ENCODE results near the gene ASB7.

The ASB7 gene

GRCh38 chr15:100628746-100629145, 26.4 kb downstream of the ASB7 start:
- FAIRE-seq (no peak), DNase-seq (ENCODE audit: insufficient read length) (no peak)
- TF ChIP-seq TAF1 (IDR thresholded peaks at IDR 0.05; ENCODE audit: borderline replicate concordance, low read depth, low read length) (no peak), POLR2AphosphoS5 (IDR thresholded peaks at IDR 0.05; ENCODE audit: low read depth, low read length) (no peak), POLR2A (IDR thresholded peaks at IDR 0.05; ENCODE audit: low read depth, low read length) (no peak)

GRCh38 chr15:100631831-100632230, 29.4 kb downstream of the ASB7 start:
- DNase-seq (ENCODE audit: insufficient read length) (no peak), FAIRE-seq (no peak)
- TF ChIP-seq POLR2AphosphoS5 (IDR thresholded peaks at IDR 0.05; ENCODE audit: low read depth, low read length) = no peak
- TF ChIP-seq TAF1 (IDR thresholded peaks at IDR 0.05; ENCODE audit: borderline replicate concordance, low read depth, low read length) = no peak
- no peak for TF ChIP-seq POLR2A (IDR thresholded peaks at IDR 0.05; ENCODE audit: low read depth, low read length)

GRCh38 chr15:100633763-100634075, 31.3 kb downstream of the ASB7 start:
- DNase-seq (ENCODE audit: insufficient read length) (no peak), FAIRE-seq (no peak)
- no peak for TF ChIP-seq TAF1 (IDR thresholded peaks at IDR 0.05; ENCODE audit: borderline replicate concordance, low read depth, low read length)
- no peak for TF ChIP-seq POLR2AphosphoS5 (IDR thresholded peaks at IDR 0.05; ENCODE audit: low read depth, low read length)
- no peak for TF ChIP-seq POLR2A (IDR thresholded peaks at IDR 0.05; ENCODE audit: low read depth, low read length)

- no peak for FAIRE-seq
- TF ChIP-seq POLR2A (IDR thresholded peaks at IDR 0.05; ENCODE audit: low read depth, low read length) (no peak), TAF1 (IDR thresholded peaks at IDR 0.05; ENCODE audit: borderline replicate concordance, low read depth, low read length) (no peak), POLR2AphosphoS5 (IDR thresholded peaks at IDR 0.05; ENCODE audit: low read depth, low read length) (no peak)
- DNase-seq (ENCODE audit: insufficient read length) = no peak
Observed at GRCh38 chr15:100635406-100636071, 33.1 kb downstream of the ASB7 start.

- FAIRE-seq (no peak), DNase-seq (ENCODE audit: insufficient read length) (no peak)
- TF ChIP-seq POLR2A (IDR thresholded peaks at IDR 0.05; ENCODE audit: low read depth, low read length) = no peak
Observed at GRCh38 chr15:100638177-100638730, 35.9 kb downstream of the ASB7 start.

GRCh38 chr15:100642213-100642949, 40.0 kb downstream of the ASB7 start:
- no peak for TF ChIP-seq TAF1 (IDR thresholded peaks at IDR 0.05; ENCODE audit: borderline replicate concordance, low read depth, low read length)
- no peak for TF ChIP-seq POLR2A (IDR thresholded peaks at IDR 0.05; ENCODE audit: low read depth, low read length)
- TF ChIP-seq POLR2AphosphoS5 (IDR thresholded peaks at IDR 0.05; ENCODE audit: low read depth, low read length) = no peak
- no peak for FAIRE-seq

GRCh38 chr15:100642950-100643338, 40.6 kb downstream of the ASB7 start:
- TF ChIP-seq POLR2AphosphoS5 (IDR thresholded peaks at IDR 0.05; ENCODE audit: low read depth, low read length) = no peak
- TF ChIP-seq POLR2A (IDR thresholded peaks at IDR 0.05; ENCODE audit: low read depth, low read length) = no peak
- no peak for TF ChIP-seq TAF1 (IDR thresholded peaks at IDR 0.05; ENCODE audit: borderline replicate concordance, low read depth, low read length)
- FAIRE-seq (no peak), DNase-seq (ENCODE audit: insufficient read length) (no peak)

More at GRCh38 chr15:100642213-100642949, 40.0 kb downstream of the ASB7 start:
- DNase-seq (ENCODE audit: insufficient read length) = no peak

GRCh38 chr15:100645671-100646070, 43.3 kb downstream of the ASB7 start:
- FAIRE-seq (no peak), DNase-seq (ENCODE audit: insufficient read length) (no peak)
- TF ChIP-seq POLR2AphosphoS5 (IDR thresholded peaks at IDR 0.05; ENCODE audit: low read depth, low read length) (no peak), POLR2A (IDR thresholded peaks at IDR 0.05; ENCODE audit: low read depth, low read length) (no peak), TAF1 (IDR thresholded peaks at IDR 0.05; ENCODE audit: borderline replicate concordance, low read depth, low read length) (no peak)

GRCh38 chr15:100648951-100649350, 46.6 kb downstream of the ASB7 start:
- no peak for TF ChIP-seq TAF1 (IDR thresholded peaks at IDR 0.05; ENCODE audit: borderline replicate concordance, low read depth, low read length)
- no peak for TF ChIP-seq POLR2AphosphoS5 (IDR thresholded peaks at IDR 0.05; ENCODE audit: low read depth, low read length)
- no peak for TF ChIP-seq POLR2A (IDR thresholded peaks at IDR 0.05; ENCODE audit: low read depth, low read length)
- no peak for DNase-seq (ENCODE audit: insufficient read length)
- FAIRE-seq = no peak

GRCh38 chr15:100650685-100651084, 48.3 kb downstream of the ASB7 start:
- DNase-seq (ENCODE audit: insufficient read length) = no peak
- no peak for FAIRE-seq
- no peak for TF ChIP-seq POLR2AphosphoS5 (IDR thresholded peaks at IDR 0.05; ENCODE audit: low read depth, low read length)
- TF ChIP-seq POLR2A (IDR thresholded peaks at IDR 0.05; ENCODE audit: low read depth, low read length) = no peak
- no peak for TF ChIP-seq TAF1 (IDR thresholded peaks at IDR 0.05; ENCODE audit: borderline replicate concordance, low read depth, low read length)

GRCh38 chr15:100651253-100651652, 48.9 kb downstream of the ASB7 start:
- TF ChIP-seq POLR2AphosphoS5 (IDR thresholded peaks at IDR 0.05; ENCODE audit: low read depth, low read length) (no peak), POLR2A (IDR thresholded peaks at IDR 0.05; ENCODE audit: low read depth, low read length) (no peak)
- FAIRE-seq = no peak
- DNase-seq (ENCODE audit: insufficient read length) = no peak

- FAIRE-seq = no peak
- no peak for DNase-seq (ENCODE audit: insufficient read length)
- TF ChIP-seq POLR2AphosphoS5 (IDR thresholded peaks at IDR 0.05; ENCODE audit: low read depth, low read length) = no peak
- no peak for TF ChIP-seq TAF1 (IDR thresholded peaks at IDR 0.05; ENCODE audit: borderline replicate concordance, low read depth, low read length)
Observed at GRCh38 chr15:100652116-100652515, 49.7 kb downstream of the ASB7 start.

All from GM12892 (cell line).